ENCODE data around the gene GALNTL6.
"Not testable (repeated sequence)": the region's sequence is repeated elsewhere in the genome, so short reads cannot be mapped to it uniquely, and the experiment has no call there.

GALNTL6 gene

DNA sequence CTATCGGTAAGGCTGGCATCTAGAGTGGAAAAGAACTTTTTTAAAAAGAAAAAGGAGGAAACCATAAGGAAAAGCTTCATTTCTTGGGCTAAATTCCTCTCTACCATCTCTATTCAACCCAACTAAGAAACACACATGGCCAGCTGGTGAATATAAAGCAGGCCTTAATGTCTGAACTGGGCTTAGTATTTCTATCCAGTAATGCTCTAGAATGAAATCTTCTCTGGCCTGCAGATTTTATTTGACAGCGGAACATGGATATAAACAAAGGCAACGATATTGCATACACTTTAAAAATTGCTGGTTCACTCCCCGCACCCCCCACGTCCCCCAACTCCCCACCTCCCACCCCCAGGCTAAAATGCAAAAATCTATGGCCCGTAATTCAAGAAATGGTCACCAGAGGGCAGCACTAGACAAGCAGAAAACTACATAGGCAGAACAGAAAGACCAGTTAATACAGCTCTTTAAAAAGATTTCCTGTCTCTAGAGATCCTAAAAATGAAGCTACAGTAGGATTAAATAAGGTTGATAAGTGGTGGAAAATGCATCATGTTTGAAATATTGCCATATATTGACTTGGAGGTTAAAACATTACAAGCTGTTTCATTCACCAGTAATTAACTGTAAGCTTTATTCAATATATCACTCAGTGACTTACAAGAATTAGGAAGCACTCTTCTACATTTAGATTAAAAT lies 1200.2 kb downstream of the GALNTL6 start:
- TF ChIP-seq, protein P1, sequence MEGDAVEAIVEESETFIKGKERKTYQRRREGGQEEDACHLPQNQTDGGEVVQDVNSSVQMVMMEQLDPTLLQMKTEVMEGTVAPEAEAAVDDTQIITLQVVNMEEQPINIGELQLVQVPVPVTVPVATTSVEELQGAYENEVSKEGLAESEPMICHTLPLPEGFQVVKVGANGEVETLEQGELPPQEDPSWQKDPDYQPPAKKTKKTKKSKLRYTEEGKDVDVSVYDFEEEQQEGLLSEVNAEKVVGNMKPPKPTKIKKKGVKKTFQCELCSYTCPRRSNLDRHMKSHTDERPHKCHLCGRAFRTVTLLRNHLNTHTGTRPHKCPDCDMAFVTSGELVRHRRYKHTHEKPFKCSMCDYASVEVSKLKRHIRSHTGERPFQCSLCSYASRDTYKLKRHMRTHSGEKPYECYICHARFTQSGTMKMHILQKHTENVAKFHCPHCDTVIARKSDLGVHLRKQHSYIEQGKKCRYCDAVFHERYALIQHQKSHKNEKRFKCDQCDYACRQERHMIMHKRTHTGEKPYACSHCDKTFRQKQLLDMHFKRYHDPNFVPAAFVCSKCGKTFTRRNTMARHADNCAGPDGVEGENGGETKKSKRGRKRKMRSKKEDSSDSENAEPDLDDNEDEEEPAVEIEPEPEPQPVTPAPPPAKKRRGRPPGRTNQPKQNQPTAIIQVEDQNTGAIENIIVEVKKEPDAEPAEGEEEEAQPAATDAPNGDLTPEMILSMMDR (IDR thresholded peaks at IDR 0.05; ENCODE audit: borderline replicate concordance, insufficient read depth, low read depth, low read length) = peak; percentile 51; the same call in 1 of the 2 replicates
- no peak overlapping the region for H3K4me3 ChIP-seq (ENCODE audit: low read depth, low read length)

DNA sequence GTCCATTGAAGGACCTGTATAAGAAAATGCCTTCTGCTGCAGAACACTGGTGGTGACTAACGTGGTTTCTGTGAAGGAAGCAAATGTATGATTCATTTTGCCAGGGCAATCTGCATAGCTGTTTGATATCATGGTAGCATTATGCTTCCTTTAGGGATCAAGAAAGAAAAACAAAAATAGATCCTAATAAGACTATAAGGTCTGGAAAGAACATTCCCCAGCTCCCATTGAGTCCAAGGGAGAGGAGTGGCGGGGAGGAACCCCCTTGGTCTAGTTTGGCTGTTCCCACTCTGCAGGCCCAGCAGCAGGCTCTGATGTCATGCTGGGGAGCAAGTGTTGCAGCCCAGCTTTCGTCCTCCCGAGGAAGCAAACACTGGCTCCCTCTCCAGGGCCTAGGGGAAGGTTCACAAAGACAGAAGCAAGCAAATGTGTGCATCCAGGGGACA lies 1200.9 kb downstream of the GALNTL6 start:
- H3K4me3 ChIP-seq (ENCODE audit: low read depth, low read length) = no peak overlapping the region
- TF ChIP-seq, protein P1 (IDR thresholded peaks at IDR 0.05; ENCODE audit: borderline replicate concordance, insufficient read depth, low read depth, low read length) = no peak

DNA sequence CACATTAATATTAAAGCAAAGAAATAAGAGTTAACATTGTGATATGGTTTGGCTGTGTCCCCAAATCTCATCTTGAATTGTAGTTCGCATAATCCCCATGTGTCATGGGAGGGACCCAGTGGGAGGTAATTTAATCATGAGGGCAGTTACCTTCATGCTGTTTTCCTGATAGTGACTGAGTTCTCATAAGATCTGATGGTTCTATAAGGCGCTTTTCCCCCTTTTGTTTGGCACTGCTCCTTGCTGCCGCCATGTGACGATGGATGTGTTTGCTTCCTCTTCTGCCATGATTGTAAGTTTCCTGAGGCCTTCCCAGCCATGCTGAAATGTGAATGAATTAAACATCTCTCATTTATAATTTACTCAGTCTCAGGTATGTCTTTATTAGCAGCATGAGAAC lies 1201.6 kb downstream of the GALNTL6 start:
- no peak overlapping the region for H3K4me3 ChIP-seq (ENCODE audit: low read depth, low read length)
- TF ChIP-seq, protein P1 (IDR thresholded peaks at IDR 0.05; ENCODE audit: borderline replicate concordance, insufficient read depth, low read depth, low read length) = no peak

DNA sequence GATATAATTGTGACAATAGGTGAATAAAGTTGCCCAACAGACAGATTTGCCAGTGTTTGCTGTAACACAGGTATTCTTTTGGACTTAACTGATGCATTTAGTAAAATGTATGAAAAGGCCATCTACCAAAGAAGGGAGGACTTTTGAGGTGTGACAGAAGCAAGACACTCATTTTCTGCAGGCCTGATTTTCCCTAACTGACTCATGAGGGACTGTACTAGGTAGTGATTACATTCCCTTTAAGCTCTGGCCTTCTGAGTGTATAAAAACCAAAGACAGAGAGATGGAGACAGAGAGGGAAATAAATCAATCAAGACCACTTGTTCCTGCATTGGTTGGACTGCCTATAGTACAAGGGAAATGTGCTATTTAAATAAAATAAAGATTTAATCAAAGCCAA lies 1204.6 kb downstream of the GALNTL6 start:
- H3K4me3 ChIP-seq (ENCODE audit: low read depth, low read length) = no peak overlapping the region
- TF ChIP-seq, protein P1 (IDR thresholded peaks at IDR 0.05; ENCODE audit: borderline replicate concordance, insufficient read depth, low read depth, low read length) = no peak

DNA sequence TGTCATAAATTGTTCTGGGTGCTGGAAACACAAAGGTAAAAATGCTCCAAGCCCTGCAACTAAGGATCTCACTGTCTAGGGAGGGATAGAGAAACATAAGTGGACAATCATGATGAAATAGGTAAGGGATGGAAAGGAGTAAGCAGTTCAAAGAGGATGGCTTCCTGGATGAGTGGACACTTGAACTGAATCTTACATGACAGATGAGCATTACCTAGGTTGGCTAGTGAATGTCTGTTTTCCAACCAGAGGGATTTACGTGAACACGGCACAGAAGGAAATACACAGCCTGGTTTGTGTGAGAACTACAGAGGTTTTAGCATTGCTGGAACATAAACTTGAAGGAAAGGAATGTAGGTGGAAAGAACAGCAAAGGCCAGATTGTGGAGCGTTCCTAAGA lies 1205.2 kb downstream of the GALNTL6 start:
- TF ChIP-seq, protein P1 (IDR thresholded peaks at IDR 0.05; ENCODE audit: borderline replicate concordance, insufficient read depth, low read depth, low read length) = no peak
- H3K4me3 ChIP-seq (ENCODE audit: low read depth, low read length) = no peak overlapping the region

DNA sequence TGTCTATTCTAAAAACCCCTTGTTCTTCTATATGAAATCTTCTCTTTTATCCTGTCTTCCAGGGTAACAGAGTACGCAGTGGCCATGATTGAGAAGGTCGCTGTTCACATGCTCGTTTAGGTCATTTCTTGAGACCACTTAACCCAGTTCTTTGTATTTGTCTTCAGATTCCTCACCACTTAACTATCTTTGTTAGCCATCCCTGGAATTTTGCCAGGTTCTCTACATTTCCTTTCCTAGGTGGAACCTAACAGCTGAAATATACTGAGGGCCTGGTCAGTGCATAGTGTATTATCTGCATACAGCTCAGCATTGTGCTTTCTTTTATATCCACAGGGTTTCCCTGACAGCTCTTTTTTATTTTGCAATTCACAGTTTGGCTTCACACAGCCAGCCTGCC lies 1206.5 kb downstream of the GALNTL6 start:
- TF ChIP-seq, protein P1 (IDR thresholded peaks at IDR 0.05; ENCODE audit: borderline replicate concordance, insufficient read depth, low read depth, low read length) = no peak
- no peak overlapping the region for H3K4me3 ChIP-seq (ENCODE audit: low read depth, low read length)

DNA sequence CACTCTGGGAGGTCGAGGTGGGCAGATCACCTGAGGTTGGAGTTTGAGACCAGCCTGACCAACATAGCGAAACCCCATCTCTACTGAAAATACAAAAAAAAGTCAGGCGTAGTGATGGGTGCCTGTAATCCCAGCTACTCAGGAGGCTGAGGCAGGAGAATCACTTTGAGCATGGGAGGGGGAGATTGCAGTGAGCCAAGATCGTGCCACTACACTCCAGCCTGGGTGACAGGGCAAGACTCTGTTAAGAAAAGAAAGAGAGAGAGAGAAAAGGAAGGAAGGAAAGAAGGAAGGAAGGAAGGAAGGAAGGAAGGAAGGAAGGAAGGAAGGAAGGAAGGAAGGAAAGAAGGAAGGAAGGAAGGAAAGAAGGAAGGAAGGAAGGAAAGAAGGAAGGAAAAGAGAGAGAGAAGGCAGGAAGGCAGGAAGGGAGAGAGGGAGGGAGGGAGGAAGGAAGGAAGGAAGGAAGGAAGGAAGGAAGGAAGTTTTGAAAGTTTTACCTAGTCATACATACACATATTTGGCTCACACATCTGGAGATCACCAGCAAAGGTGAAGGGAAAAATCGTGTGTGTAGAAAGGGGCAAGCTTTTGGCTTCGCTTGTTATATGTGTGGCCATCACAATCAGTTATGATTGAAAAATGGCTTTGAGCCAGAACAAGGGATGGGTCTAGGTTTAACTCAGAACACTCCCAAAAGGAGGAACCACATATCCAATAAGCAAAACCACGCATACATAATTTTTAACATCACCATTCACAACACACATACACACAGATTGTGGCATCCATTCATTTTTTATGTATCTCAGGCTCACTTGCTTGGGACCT lies 1208.8 kb downstream of the GALNTL6 start:
- not testable (repeated sequence) for H3K4me3 ChIP-seq (ENCODE audit: low read depth, low read length)
